Thymus (tissue), 11 donors: ENCODE measurements around the gene CHORDC1. TPM values are rescaled to one million over a fixed set of nuclear protein-coding genes. Genes with fewer than 3 reads are reported as not detected.
"Not testable (repeated sequence)": the region's sequence is repeated elsewhere in the genome, so short reads cannot be mapped to it uniquely, and the experiment has no call there.

Experiments used
- DNase-seq, 9 donors: peaks; one replicate each; pipeline ENCODE4 v3.0.0-alpha.2; 2013; ENCODE audit warnings: low spot score in 9 of 9, low read depth in 6 of 9, missing footprints in 1 of 9
- H3K27ac ChIP-seq, 2 donors: one replicate each; pipeline ENCODE4 v1.5.1; 2013; ENCODE audit warnings: control low read depth in 1 of 2, low read depth in 1 of 2, low read length in 1 of 2, mild to moderate bottlenecking in 1 of 2, moderate library complexity in 1 of 2
- H3K27me3 ChIP-seq, 2 donors: one replicate each; pipeline ENCODE4 v1.5.1; 2013; ENCODE audit warnings: low read length in 1 of 2; ENCODE audit not compliant: control insufficient read depth in 2 of 2, insufficient read depth in 1 of 2
- H3K36me3 ChIP-seq, 2 donors: one replicate each; pipeline ENCODE4 v1.5.1; 2013; ENCODE audit warnings: low read length in 1 of 2, mild to moderate bottlenecking in 1 of 2, moderate library complexity in 1 of 2; ENCODE audit not compliant: control insufficient read depth in 2 of 2, insufficient read depth in 2 of 2
- H3K4me1 ChIP-seq, 2 donors: one replicate each; pipeline ENCODE4 v1.5.1; 2013; ENCODE audit warnings: low read length in 2 of 2; ENCODE audit not compliant: control insufficient read depth in 2 of 2, insufficient read depth in 2 of 2
- H3K4me3 ChIP-seq, 2 donors: one replicate each; pipeline ENCODE4 v1.5.1; 2013; ENCODE audit warnings: low read length in 2 of 2, control low read depth in 1 of 2, mild to moderate bottlenecking in 1 of 2
- H3K9me3 ChIP-seq, 2 donors: one replicate each; pipeline ENCODE4 v1.5.1; 2013; ENCODE audit warnings: low read length in 1 of 2, mild to moderate bottlenecking in 1 of 2; ENCODE audit not compliant: control insufficient read depth in 2 of 2, insufficient read depth in 1 of 2
- WGBS: extraction: QIAGEN DNeasy Blood & Tissue Kit; methylation state at CpG from one replicate; pipeline ENCODE4 v1.1.7; 2013; 5-methylcytosine and 5-hydroxymethylcytosine counted together
- polyA plus RNA-seq: library from polyadenylated mRNA; stranded (reverse); fragments of 200-250 nt; gene quantifications from one replicate; pipeline ENCODE4 v1.2.3, GENCODE V29; 2013
- total RNA-seq: library from RNA; stranded (reverse); fragments of 120-200 nt; gene quantifications from one replicate; pipeline ENCODE4 v1.2.4, GENCODE V29; 2013
- donor health status: healthy.

Gene CHORDC1
- total and polyA plus RNA-seq, 2 donors: 39.3 to 49.3 TPM

GRCh38 chr11:90176069-90176468, 46.8 kb downstream of the CHORDC1 start:
- 98% methylated on average over 1 of the region's 1 CpG for WGBS
- no peak overlapping the region for H3K4me3 ChIP-seq
- no peak for DNase-seq
- H3K36me3 ChIP-seq: no peaks in the 10 kb centered on the region
- H3K9me3 ChIP-seq: no peaks in the 10 kb centered on the region
- no peak overlapping the region for H3K27ac ChIP-seq
- H3K27me3 ChIP-seq: no peaks in the 10 kb centered on the region
- no peaks in the 10 kb centered on the region for H3K4me1 ChIP-seq

- Histone ChIP-seq H3K27me3 (no peaks in the 10 kb centered on the region), H3K4me1 (no peaks in the 10 kb centered on the region), H3K4me3 (no peak overlapping the region), H3K9me3 (no peaks in the 10 kb centered on the region), H3K36me3 (no peaks in the 10 kb centered on the region), H3K27ac (no peak overlapping the region)
- no peak for DNase-seq
These were observed 51.5 kb downstream of the CHORDC1 start for GRCh38 chr11:90171359-90171758.

- Histone ChIP-seq H3K4me1 (no peaks in the 10 kb centered on the region), H3K27me3 (no peaks in the 10 kb centered on the region), H3K36me3 (no peaks in the 10 kb centered on the region), H3K27ac (no peak overlapping the region), H3K9me3 (no peaks in the 10 kb centered on the region), H3K4me3 (no peak overlapping the region)
- WGBS: 93% methylated on average over 3 of the region's 3 CpGs
- no peak for DNase-seq
These were observed 54.3 kb downstream of the CHORDC1 start for GRCh38 chr11:90168571-90168970.

- H3K27me3 ChIP-seq, H3K4me3 ChIP-seq, H3K9me3 ChIP-seq, DNase-seq, H3K27ac ChIP-seq, H3K36me3 ChIP-seq, H3K4me1 ChIP-seq: not testable (repeated sequence)
- WGBS: 90% methylated on average over 8 of the region's 8 CpGs
These were observed 55.1 kb downstream of the CHORDC1 start for GRCh38 chr11:90167704-90168103.

GRCh38 chr11:90166982-90167573, 55.8 kb downstream of the CHORDC1 start:
- DNase-seq, H3K36me3 ChIP-seq, H3K27me3 ChIP-seq, H3K27ac ChIP-seq, H3K4me3 ChIP-seq, H3K4me1 ChIP-seq, H3K9me3 ChIP-seq: not testable (repeated sequence)
- WGBS: 96% methylated on average over 49 of the region's 49 CpGs

Other genes with a start within 250 kb of the CHORDC1 start
- not detected for gene TRIM49C, start 191.9 kb downstream of the CHORDC1 start, total RNA-seq
- 0.16 TPM for gene TRIM49C, start 191.9 kb downstream of the CHORDC1 start, polyA plus RNA-seq
- not detected for gene UBTFL1, start 137.1 kb downstream of the CHORDC1 start, total RNA-seq
- not detected for gene UBTFL1, start 137.1 kb downstream of the CHORDC1 start, polyA plus RNA-seq
- gene NAALAD2, start 88.4 kb downstream of the CHORDC1 start, total RNA-seq: 0.47 TPM
- gene NAALAD2, start 88.4 kb downstream of the CHORDC1 start, polyA plus RNA-seq: 0.23 TPM